Breast epithelium (tissue), 3 donors: ENCODE data around the gene LRG1.

Experiments used
- CTCF ChIP-seq, 3 donors: fragments of 450-650 bp; IDR thresholded peaks; one replicate each; pipeline ENCODE4 v1.5.1; 2016 to 2017; ENCODE audit warnings: antibody characterized with exemption in 3 of 3, mild to moderate bottlenecking in 3 of 3, moderate library complexity in 3 of 3
- POLR2A ChIP-seq: fragments of 450-650 bp; IDR thresholded peaks from one replicate; pipeline ENCODE4 v1.6.1; 2016; ENCODE audit warnings: antibody characterized with exemption, mild to moderate bottlenecking, moderate library complexity
- POLR2AphosphoS5 ChIP-seq, 3 donors: sonication (generic); formaldehyde crosslinking; IDR thresholded peaks; one replicate each; pipeline ENCODE4 v1.6.1; 2017; ENCODE audit warnings: antibody characterized with exemption in 3 of 3

- TF ChIP-seq POLR2A (no peak), CTCF (IDR thresholded peaks at IDR 0.05) (no peak), POLR2AphosphoS5 (IDR thresholded peaks at IDR 0.05) (no peak)
These were observed 35.5 kb downstream of the LRG1 start for GRCh38 chr19:4504297-4504701.
